Measurements from ENCODE around the gene ADAMTS2.

The ADAMTS2 gene

DNA sequence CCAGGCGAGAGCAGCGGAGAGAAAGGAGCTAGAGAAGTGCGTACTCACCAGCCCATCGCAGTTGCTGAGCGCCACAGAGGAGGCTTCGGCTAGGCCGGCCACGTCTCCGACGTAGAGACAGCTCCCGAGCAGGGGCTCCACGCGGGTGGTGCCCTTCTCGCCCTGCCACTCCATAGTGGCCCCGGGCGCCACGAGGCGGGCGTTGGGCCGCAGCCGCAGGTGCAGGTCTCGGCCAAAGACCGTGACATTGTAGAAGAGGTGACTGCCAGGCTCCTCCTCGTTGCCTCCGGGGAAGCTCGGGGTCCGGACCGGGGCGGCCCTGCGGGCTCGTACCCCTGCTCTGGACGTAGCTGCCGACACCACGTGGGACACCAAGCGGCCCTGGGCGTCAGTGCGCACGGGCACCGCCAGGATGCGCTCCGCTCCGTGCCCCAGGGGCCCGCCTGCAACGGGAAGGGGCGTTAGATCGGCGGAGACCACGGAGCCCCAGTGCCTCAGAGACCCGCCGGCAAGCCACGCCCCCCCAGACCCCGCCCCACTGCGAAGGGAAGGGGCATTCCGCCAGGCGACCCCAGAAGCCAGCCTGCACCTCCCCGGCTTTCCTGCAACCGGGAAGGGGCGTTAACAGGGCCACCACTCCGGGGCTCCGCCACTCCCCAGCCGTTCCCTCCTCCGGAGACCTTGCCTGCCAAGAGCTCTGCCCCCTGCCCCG is 1.4 kb downstream of the ADAMTS2 start:
- DNase-seq (ENCODE audit: low spot score), result peak; percentile 89

DNA sequence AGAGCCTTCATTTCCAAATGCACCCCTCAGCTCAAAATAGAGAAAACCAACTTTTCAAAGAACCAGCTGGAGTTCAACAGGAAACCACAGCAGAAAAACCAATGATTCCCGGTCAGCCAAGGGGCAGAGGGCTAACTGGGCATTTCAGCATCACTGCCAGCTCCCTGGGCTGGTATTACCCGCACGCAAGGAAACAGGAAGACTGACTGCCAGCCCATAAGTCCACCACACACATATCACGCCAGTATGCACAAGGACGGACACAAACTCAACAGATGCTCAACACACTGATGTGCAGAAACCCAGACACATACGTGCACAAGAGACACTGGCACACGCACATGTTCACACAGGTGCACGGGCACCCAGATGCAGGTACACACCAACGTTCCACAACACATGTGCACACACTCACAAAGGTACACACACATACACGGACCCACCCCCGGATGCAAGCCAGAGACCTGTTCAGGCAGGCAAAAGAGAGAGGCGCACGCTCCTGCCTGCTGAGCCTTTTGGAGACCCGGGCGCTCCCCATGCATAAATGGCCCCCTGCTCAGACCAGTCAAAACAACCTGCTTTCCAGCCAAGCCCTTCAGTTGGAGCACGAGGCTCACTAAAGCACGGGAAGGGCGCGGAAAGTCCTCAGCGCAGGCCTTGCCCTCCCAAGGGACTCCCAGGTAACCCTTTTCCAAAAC is 2.1 kb downstream of the ADAMTS2 start:
- DNase-seq (ENCODE audit: low spot score), result peak; percentile 48

DNA sequence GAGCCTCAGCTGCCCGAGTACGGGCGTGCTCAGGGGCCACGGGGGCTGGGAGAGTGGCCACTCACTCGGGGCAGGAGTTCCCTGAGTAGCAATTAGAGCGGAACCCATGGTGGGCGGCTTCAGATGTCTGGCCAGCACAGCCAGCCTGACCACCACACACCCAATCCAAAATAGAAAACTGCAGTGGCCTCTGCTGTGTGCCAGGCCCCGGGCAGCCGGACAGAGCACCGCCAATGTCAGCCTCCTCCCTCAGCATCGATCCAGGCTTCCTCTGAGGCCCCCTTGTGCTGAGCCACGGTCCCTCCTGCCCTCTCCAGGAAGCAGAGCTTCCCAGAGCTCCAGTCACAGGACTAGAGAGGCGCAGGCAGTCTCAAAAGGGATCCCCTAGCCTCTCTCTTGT is 2.7 kb downstream of the ADAMTS2 start:
- peak; percentile 59 for DNase-seq (ENCODE audit: low spot score)

DNA sequence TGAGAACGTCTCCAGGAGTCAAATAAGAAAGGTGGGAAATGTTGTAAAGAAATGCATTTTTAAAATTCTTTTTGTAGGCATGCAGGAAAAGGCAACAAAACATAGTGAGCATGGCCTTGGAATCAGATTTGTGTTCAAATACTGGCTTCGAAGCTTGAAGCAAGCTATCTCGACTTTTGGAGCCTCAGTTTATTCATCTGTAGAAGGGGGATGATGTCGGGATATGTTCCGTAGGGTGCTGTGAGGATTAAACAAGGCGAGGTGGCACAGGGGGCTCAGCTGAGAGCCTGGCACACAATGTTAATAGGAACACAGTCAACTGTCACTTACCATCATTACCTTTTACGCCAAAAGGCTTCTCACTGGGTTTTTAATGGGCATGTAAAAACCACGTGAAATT is 4.8 kb downstream of the ADAMTS2 start:
- no peak for DNase-seq (ENCODE audit: low spot score)

DNA sequence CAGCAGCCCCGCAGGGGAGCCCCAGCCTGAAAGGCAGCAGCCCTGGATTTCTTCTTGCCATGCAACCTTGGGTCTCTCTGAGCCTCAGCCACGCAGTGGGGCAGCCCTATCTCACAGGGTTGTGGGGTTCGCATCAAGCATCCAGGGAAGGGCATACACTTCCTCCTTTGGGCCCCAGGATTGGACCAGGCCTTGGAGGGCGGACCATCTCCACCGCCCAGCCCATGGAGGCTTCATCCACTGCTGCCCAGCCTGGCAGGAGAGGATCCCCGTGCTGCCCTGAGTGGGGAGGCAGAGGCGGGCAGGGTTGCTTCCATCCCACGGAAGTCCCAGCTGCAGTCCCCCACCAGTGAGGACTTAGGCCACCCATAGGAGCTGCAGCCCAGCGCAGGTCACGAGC is 5.3 kb downstream of the ADAMTS2 start:
- DNase-seq (ENCODE audit: low spot score), result no peak

DNA sequence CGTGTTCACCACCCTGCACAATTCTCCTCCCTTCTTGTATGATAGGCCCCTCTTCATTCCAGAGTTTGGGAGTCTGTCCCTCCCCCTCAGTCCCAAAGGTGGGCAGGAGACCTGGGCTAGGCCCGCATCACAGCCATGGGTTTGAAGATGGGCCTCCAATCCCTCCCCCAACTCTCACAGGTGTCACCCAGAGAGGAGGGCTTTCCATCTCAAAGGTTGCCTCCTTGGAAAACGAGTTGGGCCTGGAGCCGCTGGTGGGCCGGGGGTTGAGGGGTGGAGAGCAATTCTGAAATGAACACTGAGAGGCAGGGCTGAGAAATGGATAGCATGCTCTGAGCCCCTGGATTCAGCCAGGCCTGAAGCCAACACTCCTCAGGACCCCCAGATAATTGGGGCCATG is 6.2 kb downstream of the ADAMTS2 start:
- no peak for DNase-seq (ENCODE audit: low spot score)

DNA sequence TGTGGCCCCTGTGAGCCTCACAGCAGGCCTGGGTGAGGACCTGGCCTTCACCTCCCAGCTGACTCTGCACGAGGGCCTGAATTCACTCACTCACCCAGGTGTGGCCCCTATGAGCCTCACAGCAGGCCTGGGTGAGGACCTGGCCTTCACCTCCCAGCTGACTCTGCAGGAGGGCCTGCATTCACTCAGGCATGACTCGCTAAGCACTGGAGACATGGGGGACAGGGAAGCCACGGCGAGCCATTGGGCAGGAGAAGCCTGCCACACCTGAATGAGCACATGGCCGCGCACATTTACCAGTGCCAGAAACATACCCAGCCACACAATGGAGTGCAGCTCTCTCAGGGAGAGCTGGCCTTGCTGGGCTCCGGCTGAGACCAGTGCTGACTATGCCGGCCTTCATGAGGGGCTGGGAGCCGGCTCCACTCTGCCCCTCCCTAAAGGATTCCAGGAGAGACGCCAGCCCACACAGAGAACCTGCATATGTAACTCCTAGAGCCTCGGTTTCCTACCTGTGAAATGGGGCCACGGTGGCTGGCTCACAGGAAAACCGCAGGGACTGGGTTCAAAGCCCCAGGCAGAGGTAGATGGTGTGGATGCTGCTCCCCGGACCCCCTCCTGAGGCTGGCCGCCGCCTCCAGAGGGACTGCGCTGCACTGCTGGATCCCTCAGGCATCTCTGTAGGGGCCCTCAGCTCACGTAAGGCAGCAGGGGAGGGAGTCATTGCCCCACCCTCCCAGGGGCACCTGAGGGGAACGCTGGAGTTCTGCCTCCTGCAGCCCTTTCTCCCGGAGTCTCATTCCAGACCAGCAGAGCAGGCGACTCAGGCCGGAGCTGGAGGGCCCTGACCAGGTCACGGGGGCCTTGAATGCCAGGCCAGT is 7.2 kb downstream of the ADAMTS2 start:
- DNase-seq (ENCODE audit: low spot score), result no peak

DNA sequence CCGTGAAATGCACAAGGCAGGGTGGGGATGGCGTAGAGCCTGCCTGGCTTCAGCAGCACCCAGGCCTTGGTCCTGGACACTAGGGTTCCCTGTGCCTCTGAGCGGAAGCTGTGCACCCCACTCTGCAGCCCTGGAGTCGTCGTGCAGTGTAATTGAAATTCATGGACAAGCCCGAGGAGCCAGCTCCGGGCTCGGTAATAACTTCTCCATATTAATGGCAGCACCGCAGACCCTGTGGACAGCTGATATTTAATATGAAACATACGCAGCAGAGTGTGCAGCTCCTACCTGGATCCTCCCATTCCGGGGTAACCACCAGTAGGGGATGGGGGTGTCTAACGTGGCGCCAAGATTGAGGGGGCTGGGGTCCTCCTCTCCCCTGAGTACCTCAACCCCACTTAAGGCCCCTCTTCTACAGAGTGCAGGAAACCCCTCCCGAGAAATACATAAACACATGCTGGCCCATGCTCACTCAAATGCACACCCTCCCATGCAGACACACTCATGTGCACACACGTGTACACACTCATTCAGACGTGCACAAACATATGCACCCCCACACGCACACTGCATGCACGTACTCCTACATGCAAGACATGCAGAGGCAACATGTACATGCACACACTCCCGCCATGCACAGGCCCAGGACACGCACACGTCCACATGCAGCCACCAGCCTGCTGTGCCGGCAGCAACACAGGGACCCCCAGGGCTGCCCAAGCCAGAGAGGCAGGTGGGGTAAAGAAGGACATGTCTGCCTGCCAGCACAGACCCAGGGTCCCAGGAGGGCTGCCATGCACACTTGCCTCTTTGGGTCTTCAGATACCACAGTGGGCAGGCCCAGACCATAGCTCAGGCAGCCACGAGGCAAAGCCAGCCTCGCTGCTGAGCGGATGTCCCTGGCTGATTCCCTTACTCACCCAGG is 8.1 kb downstream of the ADAMTS2 start:
- DNase-seq (ENCODE audit: low spot score), result no peak

DNA sequence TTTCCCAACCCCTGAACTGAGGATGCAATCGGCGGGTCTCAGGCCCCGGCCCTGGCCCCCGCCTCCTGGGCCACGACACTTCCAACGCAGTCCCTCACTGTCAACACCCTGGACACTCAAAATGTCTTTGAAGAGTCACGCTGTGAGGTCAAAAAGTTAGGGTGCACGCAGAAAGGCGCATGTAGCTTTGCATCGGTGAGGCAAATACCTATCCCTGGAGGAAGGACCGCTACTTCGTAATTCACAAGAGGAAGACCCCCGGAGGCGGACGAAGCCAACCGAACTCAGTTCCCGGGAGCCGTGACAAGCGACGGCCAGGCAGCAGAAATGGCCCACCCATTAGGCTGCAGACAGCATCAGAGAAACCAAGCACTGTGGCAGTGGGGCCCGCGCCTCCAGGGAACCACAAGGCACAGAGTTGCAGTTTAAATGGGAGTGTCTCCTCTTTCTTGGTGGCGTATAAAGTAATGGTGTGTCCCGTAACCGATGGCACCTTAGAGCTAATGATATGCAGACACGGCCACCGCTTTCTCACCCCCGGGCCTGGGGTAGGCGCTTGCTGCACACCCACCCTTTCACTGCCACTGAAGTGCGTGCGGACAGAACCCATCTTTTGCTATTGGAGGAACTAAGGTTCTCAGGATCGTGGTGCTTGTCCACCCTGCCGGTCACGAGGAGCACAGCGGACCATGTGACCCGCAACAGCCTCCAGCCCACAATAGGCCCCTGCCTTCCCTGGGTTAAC is 9.0 kb downstream of the ADAMTS2 start:
- DNase-seq (ENCODE audit: low spot score), result no peak

DNA sequence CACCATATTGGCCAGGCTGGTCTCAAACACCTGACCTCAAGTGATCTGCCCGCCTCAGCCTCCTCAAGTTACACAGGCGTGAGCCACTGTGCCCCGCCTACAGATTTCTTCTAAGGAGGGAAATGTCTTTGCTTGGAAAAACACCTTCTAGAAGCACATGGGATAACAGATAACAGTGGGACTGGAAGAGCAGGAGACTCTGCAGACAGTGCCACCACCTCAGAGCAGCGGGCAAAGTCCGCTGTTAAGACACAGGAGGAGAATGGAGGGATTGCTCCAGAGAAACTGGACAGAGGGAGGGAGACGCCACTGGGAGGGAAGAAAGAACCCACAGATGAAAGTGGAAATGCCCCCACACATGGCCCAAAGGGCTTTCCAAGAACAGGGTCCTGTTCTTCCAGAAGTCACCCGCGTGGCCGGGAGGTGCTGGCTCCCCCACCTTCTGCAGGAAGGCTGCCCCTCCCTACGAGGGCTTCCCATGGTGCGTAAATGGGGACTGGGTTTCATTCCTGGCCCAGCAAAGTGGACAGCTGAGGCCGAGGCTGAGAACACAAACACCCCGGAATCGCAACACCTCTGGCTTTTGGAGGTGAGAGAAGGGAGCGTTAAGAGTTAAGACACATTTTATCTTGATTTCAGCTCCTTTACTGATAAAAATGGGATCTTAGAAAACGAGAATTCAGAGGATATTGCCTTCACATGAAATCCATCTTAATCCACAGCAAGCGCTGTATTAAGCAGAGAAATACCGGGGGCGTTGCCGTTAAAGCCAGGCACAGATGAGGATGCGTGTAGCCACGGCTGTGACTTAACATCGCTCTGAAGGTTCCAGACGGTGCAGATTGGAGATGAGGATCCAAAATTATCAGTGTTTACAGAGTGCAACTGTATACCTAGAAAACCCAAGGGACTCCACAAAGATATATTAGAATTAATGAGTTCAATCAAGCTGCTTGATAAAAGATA is 11.2 kb downstream of the ADAMTS2 start:
- peak; percentile 51 for DNase-seq (ENCODE audit: low spot score)

DNA sequence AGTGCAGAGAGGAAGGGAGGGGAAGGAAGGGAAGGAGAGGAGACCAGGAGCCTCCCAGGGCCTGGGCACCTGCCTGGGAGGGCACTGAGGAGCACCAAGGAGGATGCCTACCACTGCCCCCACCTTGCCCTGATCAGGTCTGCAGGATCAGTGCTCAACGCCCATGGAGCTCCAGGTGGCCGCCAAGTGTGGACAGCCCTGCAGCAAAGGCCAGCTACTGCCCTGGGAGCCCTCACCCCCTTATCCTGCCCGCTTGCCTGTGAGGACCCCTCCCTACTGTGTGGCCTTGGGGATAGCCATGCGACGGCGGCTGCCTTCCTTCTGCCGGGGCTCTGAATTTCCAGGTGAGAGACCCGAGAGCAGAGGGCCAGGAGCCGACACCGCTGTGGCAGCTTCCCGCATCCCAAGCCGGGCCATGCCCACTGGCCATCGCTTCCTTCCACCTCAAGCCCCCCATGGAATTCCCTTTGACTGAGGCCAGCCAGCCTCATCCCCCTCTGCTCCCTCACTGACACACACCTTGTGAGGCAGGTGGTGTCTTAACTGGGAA is 12.4 kb downstream of the ADAMTS2 start:
- no peak for DNase-seq (ENCODE audit: low spot score)

DNA sequence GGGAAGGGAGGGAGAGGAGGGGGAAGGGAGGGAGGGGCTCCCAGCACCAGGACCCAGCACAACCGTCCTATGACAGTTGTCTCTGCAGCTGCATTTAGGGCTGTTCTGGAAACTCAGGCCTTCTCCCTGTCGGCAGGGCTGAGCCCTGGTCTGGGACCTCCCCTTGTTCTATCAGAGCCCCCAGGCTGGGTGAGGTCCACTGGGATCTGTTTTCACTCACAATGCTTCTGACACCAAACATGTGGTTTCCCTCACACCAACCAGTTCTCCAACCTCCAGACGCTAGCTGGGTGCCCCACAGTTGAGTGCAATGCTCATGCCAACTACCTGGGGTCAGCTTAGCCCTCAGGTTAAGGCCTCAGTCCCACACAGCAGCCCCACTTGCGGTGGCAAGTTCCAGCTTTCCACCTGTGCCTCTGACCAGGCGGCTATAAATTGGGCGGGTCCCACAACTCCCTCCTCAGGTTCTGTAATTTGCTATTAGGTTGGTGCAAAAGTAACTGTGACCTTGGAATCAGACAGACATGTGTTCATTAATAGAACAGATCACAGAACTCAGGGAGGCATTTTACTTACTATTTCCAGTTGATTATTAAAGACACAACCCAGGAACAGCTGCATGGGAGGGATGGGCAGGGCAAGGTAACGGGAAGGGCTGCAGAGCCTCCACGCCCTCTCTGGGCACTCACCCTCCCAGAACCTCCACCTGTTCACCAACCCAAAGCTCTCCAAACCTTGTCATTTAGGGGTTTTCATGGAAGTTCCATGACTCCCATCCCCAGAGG is 13.5 kb downstream of the ADAMTS2 start:
- DNase-seq (ENCODE audit: low spot score), result no peak

DNA sequence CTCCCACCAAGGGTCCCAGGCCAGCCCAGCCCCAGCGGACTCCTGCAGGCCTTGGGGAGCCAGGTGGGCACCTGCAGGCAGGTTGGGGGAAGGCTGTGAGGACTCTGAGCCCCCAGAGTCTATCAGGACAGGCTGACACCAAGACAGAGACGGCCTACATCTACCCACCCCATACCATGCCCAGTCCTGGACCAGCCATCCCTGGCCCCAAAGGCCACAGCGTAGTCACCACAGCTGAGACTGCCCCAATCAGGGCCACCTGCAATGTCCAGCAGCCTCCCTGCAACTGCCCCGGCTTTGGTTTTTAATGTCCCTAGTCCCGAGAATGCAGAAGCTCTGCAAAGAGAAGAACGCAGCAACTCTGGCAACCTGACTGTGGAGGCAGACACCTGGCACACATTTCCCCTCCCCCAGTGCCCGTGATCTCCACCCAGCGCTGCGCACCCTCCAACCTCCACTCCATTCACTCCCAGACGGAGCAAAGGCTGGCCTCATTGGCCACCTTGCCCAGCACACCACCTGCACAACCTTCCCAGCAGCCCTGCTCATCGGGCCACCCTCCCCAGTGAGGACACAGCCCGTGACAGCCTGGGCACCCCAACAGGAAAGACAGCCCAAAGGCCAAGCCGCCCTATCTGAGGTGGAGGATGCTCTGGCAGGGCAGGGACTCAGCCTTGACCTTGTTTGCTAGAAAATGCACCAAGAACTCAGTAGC is 14.9 kb downstream of the ADAMTS2 start:
- DNase-seq (ENCODE audit: low spot score), result no peak

DNA sequence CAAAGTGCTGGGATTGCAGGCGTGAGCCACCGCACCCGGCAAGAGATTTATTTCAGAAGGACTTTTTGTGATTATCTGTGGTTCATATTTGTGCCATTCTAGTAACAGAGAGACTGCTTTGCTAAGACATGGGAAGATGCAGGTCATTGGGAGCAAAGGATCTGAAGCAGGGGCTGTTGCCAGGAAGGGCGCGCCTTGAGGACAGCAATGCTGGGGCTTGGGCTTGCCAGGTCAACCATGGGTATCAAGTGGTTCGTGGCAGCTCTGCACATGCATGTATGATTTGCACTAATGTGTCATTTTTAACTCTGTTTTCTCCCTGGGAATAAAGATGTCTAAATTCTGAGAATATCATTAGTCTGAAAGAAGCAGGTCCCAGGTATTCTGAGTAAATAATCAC is 17.0 kb downstream of the ADAMTS2 start:
- DNase-seq (ENCODE audit: low spot score), result no peak

DNA sequence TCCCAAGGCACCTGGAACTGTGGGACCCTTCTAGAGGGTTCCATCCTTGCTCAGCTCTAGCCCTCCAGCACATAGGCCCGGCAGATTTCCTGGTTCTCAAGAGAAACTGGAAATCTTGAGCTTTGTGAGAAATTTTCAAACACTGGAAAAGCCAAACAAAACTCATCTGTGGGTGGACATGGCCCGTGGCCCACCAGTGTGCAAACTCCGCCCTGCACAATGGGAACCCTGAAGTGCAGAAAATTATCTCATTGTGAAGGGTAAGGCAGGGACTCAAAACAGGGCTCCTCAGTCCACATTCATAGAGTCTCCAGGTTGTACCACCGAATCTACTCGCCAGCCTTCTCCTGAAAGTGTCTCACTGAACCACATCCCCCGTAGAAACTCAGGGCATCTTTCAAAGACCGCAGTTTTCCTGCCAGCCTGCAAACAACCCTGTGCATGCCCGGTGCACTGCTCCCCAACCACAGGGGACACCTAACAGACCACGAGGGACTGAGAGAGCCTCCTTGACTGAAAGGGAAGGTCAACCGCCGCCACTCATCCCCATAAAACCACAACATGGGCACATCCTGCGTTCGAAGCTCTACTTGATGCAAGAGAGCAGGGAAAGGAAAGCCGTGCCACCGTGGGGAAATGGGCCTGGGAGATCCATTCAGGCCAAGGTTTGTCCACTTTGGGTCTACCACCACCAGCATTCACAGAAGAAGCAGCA is 18.1 kb downstream of the ADAMTS2 start:
- no peak for DNase-seq (ENCODE audit: low spot score)

DNA sequence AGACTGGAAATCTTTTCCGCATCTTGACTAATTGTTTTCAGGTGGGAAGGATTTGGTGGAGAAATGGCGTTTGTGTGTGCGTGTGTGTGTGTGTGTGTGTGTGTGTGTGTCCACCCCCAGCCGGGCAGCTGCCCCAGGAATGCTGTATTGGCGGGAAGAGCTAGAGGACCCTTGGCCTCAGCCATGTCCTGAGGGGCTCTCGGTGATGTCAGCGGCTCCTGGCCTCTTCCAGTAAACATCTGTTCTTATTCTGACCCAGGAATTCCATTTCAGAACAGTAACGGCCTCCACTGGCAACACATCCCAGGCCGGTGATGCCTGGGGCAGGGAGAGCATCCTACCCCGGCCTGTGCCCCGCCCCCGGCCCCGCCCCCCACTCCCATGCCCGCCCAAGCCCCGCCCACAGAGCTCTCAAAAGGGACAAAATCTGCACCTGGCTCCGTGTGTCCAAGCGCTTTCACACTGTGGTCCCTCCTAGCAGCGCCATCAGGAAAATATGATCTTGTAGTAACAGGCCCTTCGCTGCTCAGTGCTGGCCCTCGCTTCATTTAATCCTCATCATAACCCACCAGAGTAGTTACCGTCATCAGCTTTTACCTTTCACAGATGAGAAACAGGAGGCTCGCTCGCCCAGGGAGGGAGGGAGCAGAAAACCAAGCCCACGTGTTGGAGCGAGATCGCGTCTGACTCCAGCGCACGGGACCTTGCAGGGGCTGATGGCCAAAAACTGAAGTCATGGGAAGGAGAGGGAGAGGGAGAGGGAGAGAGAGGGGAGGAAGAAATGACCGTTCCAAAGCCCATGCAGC is 18.9 kb downstream of the ADAMTS2 start:
- DNase-seq (ENCODE audit: low spot score), result no peak

All from D341Med (cell line).